Breast epithelium (tissue), 3 donors: ENCODE data around the gene CSNK1G3.

Experiments used
- POLR2A ChIP-seq: fragments of 450-650 bp; IDR thresholded peaks from one replicate; pipeline ENCODE4 v1.6.1; 2016; ENCODE audit warnings: antibody characterized with exemption, mild to moderate bottlenecking, moderate library complexity
- TF ChIP-seq, protein P1 (sequence below), 3 donors: fragments of 450-650 bp; IDR thresholded peaks; one replicate each; pipeline ENCODE4 v1.5.1; 2016 to 2017; ENCODE audit warnings: antibody characterized with exemption in 3 of 3, mild to moderate bottlenecking in 3 of 3, moderate library complexity in 3 of 3

GRCh38 chr5:123558762-123559433 is 46.9 kb downstream of the CSNK1G3 start:
- TF ChIP-seq, protein P1, sequence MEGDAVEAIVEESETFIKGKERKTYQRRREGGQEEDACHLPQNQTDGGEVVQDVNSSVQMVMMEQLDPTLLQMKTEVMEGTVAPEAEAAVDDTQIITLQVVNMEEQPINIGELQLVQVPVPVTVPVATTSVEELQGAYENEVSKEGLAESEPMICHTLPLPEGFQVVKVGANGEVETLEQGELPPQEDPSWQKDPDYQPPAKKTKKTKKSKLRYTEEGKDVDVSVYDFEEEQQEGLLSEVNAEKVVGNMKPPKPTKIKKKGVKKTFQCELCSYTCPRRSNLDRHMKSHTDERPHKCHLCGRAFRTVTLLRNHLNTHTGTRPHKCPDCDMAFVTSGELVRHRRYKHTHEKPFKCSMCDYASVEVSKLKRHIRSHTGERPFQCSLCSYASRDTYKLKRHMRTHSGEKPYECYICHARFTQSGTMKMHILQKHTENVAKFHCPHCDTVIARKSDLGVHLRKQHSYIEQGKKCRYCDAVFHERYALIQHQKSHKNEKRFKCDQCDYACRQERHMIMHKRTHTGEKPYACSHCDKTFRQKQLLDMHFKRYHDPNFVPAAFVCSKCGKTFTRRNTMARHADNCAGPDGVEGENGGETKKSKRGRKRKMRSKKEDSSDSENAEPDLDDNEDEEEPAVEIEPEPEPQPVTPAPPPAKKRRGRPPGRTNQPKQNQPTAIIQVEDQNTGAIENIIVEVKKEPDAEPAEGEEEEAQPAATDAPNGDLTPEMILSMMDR (IDR thresholded peaks at IDR 0.05) = no peak
- TF ChIP-seq POLR2A = no peak
